PFSK-1 (cell line): ENCODE data around the gene CUX1.

Source experiments
- FOXP2 ChIP-seq: optimal IDR thresholded peaks from 2 replicates; pipeline ENCODE3; 2011; ENCODE audit warnings: borderline replicate concordance, control low read depth, inconsistent platforms; ENCODE audit not compliant: insufficient read depth; ENCODE audit errors: extremely low read length, extremely low read depth
- POLR2AphosphoS5 ChIP-seq: IDR thresholded peaks from 2 replicates; pipeline ENCODE4 v1.6.1; 2012; ENCODE audit warnings: low read depth, mild to moderate bottlenecking, control low read depth, low read length, moderate library complexity
- REST ChIP-seq, 2 experiments: IDR thresholded peaks; 2 replicates each; pipeline versions ENCODE4 v1.6.1 to v1.8.0; 2011 to 2012; ENCODE audit warnings: low read depth in 2 of 2, low read length in 2 of 2, control low read depth in 1 of 2, inconsistent platforms in 1 of 2, mild to moderate bottlenecking in 1 of 2, moderate library complexity in 1 of 2; ENCODE audit not compliant: insufficient read depth in 1 of 2
- SIN3A ChIP-seq: IDR thresholded peaks from 2 replicates; pipeline ENCODE4 v1.6.1; 2012; ENCODE audit warnings: mild to moderate bottlenecking, low read length, moderate library complexity, borderline replicate concordance; ENCODE audit not compliant: insufficient read depth
- TAF1 ChIP-seq: IDR thresholded peaks from 2 replicates; pipeline ENCODE4 v1.6.1; 2012; ENCODE audit warnings: low read length, control low read depth, borderline replicate concordance; ENCODE audit not compliant: insufficient read depth

CUX1 gene

DNA sequence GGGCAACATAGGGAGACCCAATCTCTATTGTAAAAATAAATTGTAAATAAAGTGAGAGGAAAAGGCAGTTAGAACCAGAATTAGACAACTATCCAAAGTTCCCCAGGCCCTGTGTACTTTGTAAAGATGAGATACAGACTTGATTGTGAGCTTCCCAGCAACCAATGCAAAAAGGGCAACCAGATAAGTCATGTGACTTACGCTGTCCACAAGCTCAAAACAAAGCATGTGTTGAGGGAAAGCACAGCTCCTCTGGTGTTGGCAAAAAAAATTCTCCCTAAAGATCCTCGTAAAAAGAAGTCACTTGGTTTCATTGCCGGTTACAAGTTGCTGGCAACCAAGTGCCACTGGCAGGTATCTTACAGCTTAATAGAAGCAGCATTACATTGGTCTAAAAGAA, 154.0 kb downstream of the CUX1 start:
- TF ChIP-seq SIN3A (no peak), REST (IDR thresholded peaks at IDR 0.05; ENCODE audit: insufficient read depth in 1 of 2, low read depth in 2 of 2, low read length in 2 of 2) (no peak), POLR2AphosphoS5 (no peak), TAF1 (no peak), FOXP2 (no peak)

GRCh38 chr7:101972627-101973026, 155.2 kb downstream of the CUX1 start:
- no peak for TF ChIP-seq REST (IDR thresholded peaks at IDR 0.05; ENCODE audit: insufficient read depth in 1 of 2, low read depth in 2 of 2, low read length in 2 of 2)
- TF ChIP-seq TAF1, result no peak
- no peak for TF ChIP-seq SIN3A
- no peak for TF ChIP-seq FOXP2
- no peak for TF ChIP-seq POLR2AphosphoS5

- TF ChIP-seq FOXP2, result no peak
- TF ChIP-seq SIN3A, result no peak
- no peak for TF ChIP-seq REST (IDR thresholded peaks at IDR 0.05; ENCODE audit: insufficient read depth in 1 of 2, low read depth in 2 of 2, low read length in 2 of 2)
- TF ChIP-seq POLR2AphosphoS5, result no peak
- no peak for TF ChIP-seq TAF1
Observed at GRCh38 chr7:101973130-101973529, 155.7 kb downstream of the CUX1 start.

GRCh38 chr7:101974393-101974792, 157.0 kb downstream of the CUX1 start:
- TF ChIP-seq SIN3A, result no peak
- TF ChIP-seq REST (IDR thresholded peaks at IDR 0.05; ENCODE audit: insufficient read depth in 1 of 2, low read depth in 2 of 2, low read length in 2 of 2), result no peak
- no peak for TF ChIP-seq TAF1
- TF ChIP-seq POLR2AphosphoS5, result no peak
- TF ChIP-seq FOXP2, result no peak

DNA sequence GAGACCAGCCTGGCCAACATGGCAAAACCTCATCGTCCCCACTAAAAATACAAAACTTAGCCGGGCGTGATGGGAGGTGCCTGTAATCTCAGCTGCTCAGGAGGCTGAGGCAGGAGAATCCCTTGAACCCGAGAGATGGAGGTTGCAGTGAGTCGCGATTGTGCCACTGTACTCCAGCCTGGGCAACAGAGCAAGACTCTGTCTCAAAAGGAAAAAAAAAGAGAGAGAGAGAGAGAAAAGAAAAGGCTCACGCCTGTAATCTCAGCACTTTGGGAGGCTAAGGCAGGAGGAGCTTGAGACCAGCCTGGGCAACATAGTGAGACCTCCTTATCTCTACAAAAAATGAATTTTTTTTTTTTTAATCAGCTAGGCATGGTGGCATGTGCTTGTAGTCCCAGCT, 157.6 kb downstream of the CUX1 start:
- no peak for TF ChIP-seq REST (IDR thresholded peaks at IDR 0.05; ENCODE audit: insufficient read depth in 1 of 2, low read depth in 2 of 2, low read length in 2 of 2)
